ENCODE data around the gene CHRNB4. TPM values are rescaled to one million over a fixed set of nuclear protein-coding genes. Genes with fewer than 3 reads are reported as not detected.
"Not testable (repeated sequence)": the region's sequence is repeated elsewhere in the genome, so short reads cannot be mapped to it uniquely, and the experiment has no call there.

The CHRNB4 gene, protein sequence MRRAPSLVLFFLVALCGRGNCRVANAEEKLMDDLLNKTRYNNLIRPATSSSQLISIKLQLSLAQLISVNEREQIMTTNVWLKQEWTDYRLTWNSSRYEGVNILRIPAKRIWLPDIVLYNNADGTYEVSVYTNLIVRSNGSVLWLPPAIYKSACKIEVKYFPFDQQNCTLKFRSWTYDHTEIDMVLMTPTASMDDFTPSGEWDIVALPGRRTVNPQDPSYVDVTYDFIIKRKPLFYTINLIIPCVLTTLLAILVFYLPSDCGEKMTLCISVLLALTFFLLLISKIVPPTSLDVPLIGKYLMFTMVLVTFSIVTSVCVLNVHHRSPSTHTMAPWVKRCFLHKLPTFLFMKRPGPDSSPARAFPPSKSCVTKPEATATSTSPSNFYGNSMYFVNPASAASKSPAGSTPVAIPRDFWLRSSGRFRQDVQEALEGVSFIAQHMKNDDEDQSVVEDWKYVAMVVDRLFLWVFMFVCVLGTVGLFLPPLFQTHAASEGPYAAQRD
- total RNA-seq (2014; rRNA removed; shearing (Covaris generic)): 2.7 and 4.3 TPM in 2 replicates

DNA sequence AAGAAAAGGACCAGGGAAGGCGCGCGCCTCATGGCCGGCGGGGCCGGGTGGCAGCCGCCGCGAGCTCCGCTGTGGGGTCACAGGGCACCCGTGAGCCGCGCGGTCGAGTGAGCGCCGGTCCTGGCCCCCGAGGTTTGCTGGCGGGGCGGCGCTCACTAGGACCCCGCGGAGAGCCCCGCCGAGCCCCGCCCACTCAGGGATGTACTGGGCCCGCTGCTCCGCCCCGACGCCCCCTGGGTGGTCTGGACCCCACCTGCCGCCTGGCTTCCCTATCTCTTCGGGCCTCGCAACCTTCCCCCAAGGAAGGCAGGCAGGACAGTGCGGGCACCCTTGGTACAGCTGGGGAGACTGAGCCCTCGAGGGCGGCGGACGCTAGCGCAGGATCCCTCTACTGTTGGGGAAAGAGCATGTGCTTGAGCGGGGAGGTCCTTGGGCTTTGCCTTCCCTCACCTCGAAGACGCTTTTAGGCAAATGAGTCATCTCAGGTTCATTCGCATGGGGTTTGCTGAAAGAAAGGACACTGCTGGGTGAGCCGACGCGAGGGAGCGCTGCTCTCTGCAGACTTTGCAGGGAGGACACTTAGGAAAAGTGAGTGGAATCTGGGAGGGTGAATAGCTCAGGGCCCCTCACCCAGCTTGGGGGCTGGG, at the start of gene CHRNB4:
Gene CHRNB4 (minus strand): TSS at position 109 of the 647 bp plus-strand sequence. CDS start 77 bp downstream, at position 32.
- Histone ChIP-seq H3K36me3 (replicated peaks; ENCODE audit: control insufficient read depth, insufficient read depth, low read length) (no peaks in the 10 kb centered on the region), H3K27me3 (ENCODE audit: control insufficient read depth, insufficient read depth, low read length) (peaks cover 7% of the 10 kb centered on the region), H3K4me3 (ENCODE audit: insufficient read depth, low read depth, low read length) (peak within 1 kb of the TSS; percentile 67)
- peak; percentile 98 for DNase-seq

DNA sequence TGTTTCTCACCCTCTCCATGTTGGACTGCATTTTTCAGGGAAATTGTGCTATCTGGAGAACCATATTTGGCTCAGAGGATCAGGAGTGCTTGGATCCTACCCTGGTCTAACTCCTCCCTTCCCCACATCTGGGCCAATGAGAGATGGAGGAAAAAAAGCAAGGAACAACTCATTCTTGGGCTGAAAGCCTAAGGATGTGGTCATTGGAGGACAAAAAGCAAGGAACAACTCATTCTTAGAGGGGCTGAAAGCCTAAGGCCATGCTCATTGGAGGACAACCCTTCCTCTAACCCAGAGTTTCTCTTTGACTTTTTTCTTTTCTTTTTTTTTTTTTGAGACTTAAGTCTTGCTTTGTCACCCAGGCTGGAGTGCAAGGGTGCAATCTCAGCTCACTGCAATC, 48.6 kb upstream of the CHRNB4 start:
- Histone ChIP-seq H3K36me3 (replicated peaks; ENCODE audit: control insufficient read depth, insufficient read depth, low read length) (no peaks in the 10 kb centered on the region), H3K4me3 (ENCODE audit: insufficient read depth, low read depth, low read length) (no peak overlapping the region), H3K27me3 (ENCODE audit: control insufficient read depth, insufficient read depth, low read length) (no peaks in the 10 kb centered on the region)
- no peak for DNase-seq

DNA sequence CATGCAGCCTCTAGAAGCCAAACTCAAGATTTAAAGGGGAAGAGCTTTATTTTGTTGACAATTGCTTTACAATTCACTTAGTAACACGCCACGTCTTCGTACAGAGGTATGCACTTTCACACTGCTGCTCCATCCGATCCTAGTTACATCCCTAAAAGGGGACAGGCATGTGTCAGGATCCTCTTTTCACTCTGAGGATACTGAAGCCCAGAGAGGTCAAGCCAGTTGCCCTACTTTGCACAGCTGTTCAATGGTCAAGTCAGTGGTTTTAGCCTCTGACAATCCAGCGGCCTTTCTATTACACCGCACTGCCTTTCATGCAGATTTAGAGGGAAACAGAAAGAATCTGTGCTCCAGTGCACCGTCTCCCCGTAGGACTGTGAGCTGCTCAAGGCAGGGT, 44.9 kb upstream of the CHRNB4 start:
- no peaks in the 10 kb centered on the region for H3K27me3 ChIP-seq (ENCODE audit: control insufficient read depth, insufficient read depth, low read length)
- no peak overlapping the region for H3K4me3 ChIP-seq (ENCODE audit: insufficient read depth, low read depth, low read length)
- DNase-seq: no peak
- H3K36me3 ChIP-seq (replicated peaks; ENCODE audit: control insufficient read depth, insufficient read depth, low read length): no peaks in the 10 kb centered on the region

DNA sequence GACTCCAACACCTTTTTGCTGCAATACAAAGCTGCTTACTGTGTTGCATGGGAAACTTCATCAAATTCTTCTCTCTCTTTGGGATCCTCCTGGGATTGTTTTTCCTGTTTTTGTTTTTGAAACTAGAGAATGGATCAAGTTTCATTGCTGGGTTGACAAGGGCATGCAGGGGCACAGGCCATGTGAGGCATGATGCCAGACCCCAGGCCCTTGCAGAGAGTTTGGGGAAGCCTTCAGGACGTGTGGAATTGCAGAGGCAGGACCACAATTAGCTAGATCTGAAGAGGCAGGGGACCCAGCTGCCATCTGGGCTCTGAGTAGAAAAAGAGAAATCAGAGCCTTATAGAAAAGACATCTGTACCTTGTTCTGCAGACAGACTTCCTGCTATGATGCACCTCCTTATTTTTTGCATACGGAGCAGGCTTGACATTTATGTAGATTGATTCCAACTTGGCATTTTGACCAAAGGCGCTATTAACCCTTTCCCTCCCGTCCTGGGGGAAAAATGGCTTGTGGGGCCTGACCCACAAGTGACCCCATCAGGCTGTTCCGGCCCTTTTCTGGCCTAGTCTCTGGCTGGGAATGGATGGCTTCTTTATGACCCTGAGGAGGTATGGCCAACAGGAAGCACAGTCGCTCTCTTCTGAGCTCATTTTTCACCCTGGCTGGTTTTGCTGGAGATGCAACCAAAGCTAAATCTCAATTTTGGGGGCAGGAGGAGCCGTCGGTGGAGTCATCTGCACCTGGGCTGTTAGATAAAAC, 44.3 kb upstream of the CHRNB4 start:
- H3K27me3 ChIP-seq (ENCODE audit: control insufficient read depth, insufficient read depth, low read length): no peaks in the 10 kb centered on the region
- no peaks in the 10 kb centered on the region for H3K36me3 ChIP-seq (replicated peaks; ENCODE audit: control insufficient read depth, insufficient read depth, low read length)
- DNase-seq: no peak
- no peak overlapping the region for H3K4me3 ChIP-seq (ENCODE audit: insufficient read depth, low read depth, low read length)

DNA sequence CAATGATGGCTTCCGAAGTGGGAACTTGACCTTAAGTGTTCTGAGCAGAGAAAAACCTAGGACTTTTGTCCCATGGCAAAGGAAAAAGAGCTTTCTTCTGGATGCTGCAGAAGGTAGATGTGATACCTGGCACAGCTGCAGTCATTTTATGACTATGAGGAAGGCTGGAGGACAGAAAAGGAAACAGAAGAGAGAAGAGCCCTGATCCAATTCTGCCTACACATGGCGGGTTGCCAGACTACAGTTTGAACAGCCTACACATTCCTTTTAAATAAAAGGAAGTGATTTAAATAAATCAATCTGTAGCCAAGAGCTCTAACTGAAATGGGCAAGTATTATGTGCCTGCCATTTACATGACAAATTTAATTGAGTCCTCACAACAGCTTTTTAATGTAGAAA, 43.6 kb upstream of the CHRNB4 start:
- Histone ChIP-seq H3K36me3 (replicated peaks; ENCODE audit: control insufficient read depth, insufficient read depth, low read length) (no peaks in the 10 kb centered on the region), H3K4me3 (ENCODE audit: insufficient read depth, low read depth, low read length) (no peak overlapping the region), H3K27me3 (ENCODE audit: control insufficient read depth, insufficient read depth, low read length) (no peaks in the 10 kb centered on the region)
- DNase-seq: no peak

DNA sequence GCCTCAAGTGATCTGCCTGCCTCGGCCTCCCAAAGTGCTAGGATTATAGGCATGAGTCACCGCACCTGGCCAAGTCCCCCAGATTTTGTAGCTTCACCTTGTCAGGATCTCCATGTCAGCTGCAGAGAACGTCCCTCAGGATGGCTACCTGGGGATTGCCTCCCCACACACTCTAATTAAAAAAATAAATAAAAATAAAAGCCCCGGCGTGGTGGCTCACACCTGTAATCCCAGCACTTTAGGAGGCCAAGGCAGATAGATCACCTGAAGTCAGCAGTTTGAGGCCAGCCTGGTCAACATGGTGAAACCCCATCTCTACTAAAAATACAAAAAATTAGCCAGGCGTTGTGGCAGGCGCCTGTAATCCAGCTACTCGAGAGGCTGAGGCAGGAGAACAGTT, 42.6 kb upstream of the CHRNB4 start:
- not testable (repeated sequence) for H3K27me3 ChIP-seq (ENCODE audit: control insufficient read depth, insufficient read depth, low read length); H3K4me3 ChIP-seq (ENCODE audit: insufficient read depth, low read depth, low read length); H3K36me3 ChIP-seq (replicated peaks; ENCODE audit: control insufficient read depth, insufficient read depth, low read length); DNase-seq

DNA sequence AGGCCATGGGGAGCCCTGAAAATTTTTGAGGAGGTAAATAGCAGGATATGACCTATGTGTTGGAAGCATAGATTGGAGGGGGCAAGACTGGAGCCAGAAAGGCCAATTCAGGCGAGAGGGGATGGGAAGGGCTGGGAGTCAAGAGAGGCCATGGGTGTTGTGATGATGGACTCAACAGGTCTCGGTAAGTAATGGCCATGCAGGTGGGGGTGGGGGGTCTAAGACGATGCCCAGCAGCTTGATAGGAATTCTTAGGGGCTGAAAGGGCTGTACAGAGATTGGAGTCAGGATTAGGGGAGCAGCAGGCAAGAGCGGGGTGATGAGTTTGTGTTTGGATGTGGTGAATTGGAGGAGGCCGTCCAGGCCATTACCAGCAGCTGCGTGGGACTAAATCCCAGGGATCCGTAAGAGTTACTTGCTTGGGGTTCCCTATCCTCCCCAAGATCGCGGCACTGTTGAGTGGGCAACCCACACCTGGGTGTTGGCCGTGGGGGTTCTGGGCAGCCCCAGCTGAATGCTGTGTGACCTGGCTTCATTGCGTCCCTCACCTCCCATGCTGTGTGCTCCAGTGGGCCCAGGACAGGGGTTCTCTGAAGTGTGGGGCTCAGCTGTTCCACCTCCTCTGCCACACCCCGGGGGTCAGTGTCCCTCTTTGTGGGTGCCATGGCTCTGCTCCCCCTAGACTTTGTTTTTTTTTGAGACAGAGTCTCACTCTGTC, 41.8 kb upstream of the CHRNB4 start:
- no peaks in the 10 kb centered on the region for H3K36me3 ChIP-seq (replicated peaks; ENCODE audit: control insufficient read depth, insufficient read depth, low read length)
- no peak overlapping the region for H3K4me3 ChIP-seq (ENCODE audit: insufficient read depth, low read depth, low read length)
- DNase-seq: no peak

DNA sequence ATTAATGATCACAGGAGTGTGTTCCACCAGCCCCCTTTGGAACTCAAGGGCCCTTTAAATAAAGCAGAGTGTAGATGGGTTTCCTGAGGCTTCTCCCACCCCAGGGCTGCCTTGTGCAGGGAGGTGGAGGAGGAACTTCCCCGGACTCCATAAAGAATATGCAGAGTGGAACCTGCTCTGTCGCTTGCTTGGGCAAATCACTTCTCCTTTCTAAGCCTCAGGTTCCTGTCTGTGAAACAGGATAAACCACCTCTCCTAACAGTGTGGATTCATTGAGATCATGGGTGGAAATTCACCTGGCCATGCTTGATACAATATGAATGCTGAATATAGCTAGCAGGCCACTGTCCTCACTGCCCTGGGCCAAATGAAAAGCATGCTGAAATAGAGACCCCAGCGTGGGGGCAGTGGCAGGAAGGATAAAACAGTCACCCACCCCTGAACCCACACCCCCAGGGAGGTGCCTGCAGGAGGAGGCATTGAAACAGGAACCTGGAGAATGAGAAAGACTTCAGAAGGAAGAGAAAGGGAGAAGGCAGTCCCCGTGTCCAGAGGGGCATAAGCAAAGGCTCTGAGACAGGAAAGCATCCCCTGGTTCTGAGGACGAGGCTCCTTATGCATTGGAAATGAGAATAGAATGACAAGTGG, 41.1 kb upstream of the CHRNB4 start:
- no peaks in the 10 kb centered on the region for H3K27me3 ChIP-seq (ENCODE audit: control insufficient read depth, insufficient read depth, low read length)
- DNase-seq: no peak
- no peak overlapping the region for H3K4me3 ChIP-seq (ENCODE audit: insufficient read depth, low read depth, low read length)
- no peaks in the 10 kb centered on the region for H3K36me3 ChIP-seq (replicated peaks; ENCODE audit: control insufficient read depth, insufficient read depth, low read length)

More for the DNA sequence above, 41.8 kb upstream of the CHRNB4 start:
- H3K27me3 ChIP-seq (ENCODE audit: control insufficient read depth, insufficient read depth, low read length): no peaks in the 10 kb centered on the region

DNA sequence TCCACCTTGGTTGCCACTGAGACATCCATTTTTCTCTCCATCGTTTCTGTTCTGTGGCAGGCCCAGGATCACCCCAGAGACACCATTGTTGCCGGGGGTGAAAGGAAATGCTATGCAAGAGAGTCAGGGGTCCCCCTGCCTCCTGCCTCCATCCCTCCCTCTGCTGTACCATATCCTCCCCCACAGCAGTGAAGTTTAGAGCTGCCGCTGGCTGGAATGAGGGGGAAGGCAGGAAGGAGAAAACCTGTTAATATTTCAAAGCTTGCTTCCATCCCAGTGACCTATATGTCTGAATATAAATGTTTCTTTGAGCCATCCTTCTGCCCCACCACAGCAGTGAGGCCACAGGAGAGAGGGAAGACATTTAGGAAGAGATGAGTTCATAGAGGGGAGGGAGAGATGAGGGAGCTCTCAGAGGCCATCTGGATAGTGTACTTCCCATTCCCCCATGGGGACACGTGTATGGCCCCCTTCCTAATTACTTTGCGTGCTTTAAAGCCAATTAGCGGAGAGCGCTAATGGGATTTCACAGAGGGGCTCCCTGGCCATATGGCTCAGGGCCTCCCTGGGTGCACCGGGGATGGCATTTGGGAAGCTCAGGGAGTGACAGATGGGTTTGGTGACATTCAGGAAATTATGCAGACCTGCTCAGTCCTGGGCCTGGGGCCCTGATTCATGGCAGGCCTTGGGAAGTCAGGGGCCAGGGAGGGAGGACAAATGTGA, 40.4 kb upstream of the CHRNB4 start:
- Histone ChIP-seq H3K36me3 (replicated peaks; ENCODE audit: control insufficient read depth, insufficient read depth, low read length) (no peaks in the 10 kb centered on the region), H3K4me3 (ENCODE audit: insufficient read depth, low read depth, low read length) (no peak overlapping the region), H3K27me3 (ENCODE audit: control insufficient read depth, insufficient read depth, low read length) (no peaks in the 10 kb centered on the region)
- no peak for DNase-seq

DNA sequence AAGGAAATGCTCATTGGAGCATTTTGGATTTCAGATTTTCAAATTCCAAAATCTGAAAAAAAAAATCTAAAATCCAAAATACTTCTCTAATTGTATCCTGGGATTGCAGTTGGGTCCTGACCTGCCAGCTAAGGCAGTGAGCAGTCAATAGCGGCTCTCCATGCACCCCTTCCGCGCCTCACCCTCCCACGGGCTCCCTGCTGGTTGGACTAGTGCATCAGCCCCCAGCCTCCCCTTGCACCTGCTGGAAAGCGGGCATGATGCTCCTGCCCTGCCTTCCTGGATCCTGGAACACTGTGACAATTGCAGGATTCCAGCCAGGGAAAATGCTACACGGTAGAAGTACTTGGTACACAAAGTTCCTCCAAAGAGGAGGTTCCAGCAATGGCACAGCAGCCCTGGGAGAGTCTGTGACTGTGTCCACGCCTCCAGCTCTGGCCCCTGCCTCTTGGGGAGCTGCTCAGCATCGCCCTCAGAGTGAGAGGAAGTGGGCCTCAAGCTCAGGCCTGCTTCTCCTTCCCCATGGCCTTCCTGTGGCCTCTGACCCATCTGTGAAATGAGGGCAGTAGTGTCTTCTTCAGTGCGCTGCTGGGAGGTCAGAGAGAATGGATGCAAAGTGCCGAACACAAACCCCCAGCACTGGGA, 39.5 kb upstream of the CHRNB4 start:
- Histone ChIP-seq H3K4me3 (ENCODE audit: insufficient read depth, low read depth, low read length) (no peak overlapping the region), H3K27me3 (ENCODE audit: control insufficient read depth, insufficient read depth, low read length) (no peaks in the 10 kb centered on the region; the same call in 1 of the 2 replicates), H3K36me3 (replicated peaks; ENCODE audit: control insufficient read depth, insufficient read depth, low read length) (no peaks in the 10 kb centered on the region)
- no peak for DNase-seq

DNA sequence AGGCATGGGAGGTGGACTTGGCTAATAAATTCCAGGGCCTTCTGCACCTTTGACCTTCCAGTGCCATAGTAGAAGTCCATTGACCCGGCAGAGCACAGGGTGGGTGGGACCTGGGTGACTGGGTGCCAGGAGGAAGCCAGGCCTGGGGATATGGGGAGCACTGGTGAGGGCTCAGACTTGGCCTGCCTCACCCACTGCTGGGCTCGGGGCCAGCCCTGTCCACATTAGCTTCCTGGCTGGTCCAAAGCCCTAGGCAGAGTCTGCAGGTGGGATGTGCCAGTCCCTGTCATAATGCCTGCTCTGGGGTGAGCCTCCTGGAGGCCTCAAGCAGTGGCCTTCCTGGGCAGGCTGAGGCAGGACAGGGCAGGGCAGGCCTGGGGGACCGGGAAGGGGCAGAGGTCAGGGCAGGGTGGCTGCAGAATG, 38.1 kb upstream of the CHRNB4 start:
- Histone ChIP-seq H3K36me3 (replicated peaks; ENCODE audit: control insufficient read depth, insufficient read depth, low read length) (no peaks in the 10 kb centered on the region), H3K4me3 (ENCODE audit: insufficient read depth, low read depth, low read length) (no peak overlapping the region), H3K27me3 (ENCODE audit: control insufficient read depth, insufficient read depth, low read length) (no peaks in the 10 kb centered on the region; the same call in 1 of the 2 replicates)
- no peak for DNase-seq

DNA sequence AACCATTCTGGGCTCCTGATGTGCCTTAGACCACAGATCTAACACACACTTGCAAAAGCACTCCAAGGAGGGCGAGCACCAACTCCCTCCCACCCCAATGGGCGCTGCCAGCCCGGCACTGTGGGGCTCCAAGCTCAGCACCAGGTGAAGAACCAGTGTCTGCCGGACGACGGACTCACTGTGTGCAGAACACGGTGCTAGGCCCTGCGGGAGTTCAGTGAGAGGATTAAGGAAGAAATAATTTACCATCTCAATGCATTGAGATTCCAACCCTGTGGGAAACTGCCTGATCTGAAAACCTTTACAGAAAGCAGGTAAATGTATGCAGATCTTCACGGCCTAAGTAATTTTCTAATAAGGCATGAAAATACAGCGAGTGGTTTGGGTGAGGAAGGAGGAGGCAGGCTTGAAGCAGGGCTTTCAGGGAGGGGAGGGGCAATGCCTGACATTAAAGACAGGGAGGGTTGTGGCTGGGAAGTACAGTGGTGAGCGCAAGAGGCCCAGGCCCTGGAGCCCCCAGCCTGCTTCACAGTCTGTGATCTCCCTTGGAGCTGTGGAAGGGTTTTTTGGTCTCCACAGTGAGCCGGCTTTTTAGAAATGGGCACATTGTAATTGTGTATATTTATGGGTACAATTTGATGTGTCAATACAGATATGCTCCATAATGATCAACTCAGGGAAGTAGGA, 35.6 kb upstream of the CHRNB4 start:
- Histone ChIP-seq H3K4me3 (ENCODE audit: insufficient read depth, low read depth, low read length) (no peak overlapping the region), H3K36me3 (replicated peaks; ENCODE audit: control insufficient read depth, insufficient read depth, low read length) (no peaks in the 10 kb centered on the region), H3K27me3 (ENCODE audit: control insufficient read depth, insufficient read depth, low read length) (no peaks in the 10 kb centered on the region; the same call in none of the 2 replicates)
- DNase-seq: peak; percentile 73
